Activated CD4-positive, alpha-beta T cell treated with anti-CD3 and anti-CD28 coated beads, Interleukin-2, Interleukin-4, amounts not matched to agents 100 ng/mL and 50 ng/mL, durations not matched to agents 16 hours and 8 hours (primary cell): Measurements from ENCODE around the gene ZNF221.

Experiments used
- DNase-seq: peaks from one replicate; pipeline ENCODE4 v3.0.0-alpha.2; 2020; ENCODE audit warnings: low spot score

The ZNF221 gene

GRCh38 chr19:43957891-43958290 lies 6.9 kb downstream of the ZNF221 start:
- no peak for DNase-seq

- no peak for DNase-seq
Observed at GRCh38 chr19:43960411-43960810, 9.4 kb downstream of the ZNF221 start.

- no peak for DNase-seq
Observed at GRCh38 chr19:43966079-43966694, 15.2 kb downstream of the ZNF221 start.

- no peak for DNase-seq
Observed at GRCh38 chr19:43976732-43977131, 25.7 kb downstream of the ZNF221 start.

GRCh38 chr19:43983544-43983911 lies 32.5 kb downstream of the ZNF221 start:
- DNase-seq = no peak

- DNase-seq = peak; percentile 79
Observed at GRCh38 chr19:43983912-43984686, 33.1 kb downstream of the ZNF221 start, which contains the start of gene ZNF155. TSS of gene ZNF155 (plus strand) at chr19:43984188. CDS start at chr19:43988544, 4,356 bp downstream.

GRCh38 chr19:43984687-43985000 lies 33.6 kb downstream of the ZNF221 start:
- DNase-seq = no peak

- no peak for DNase-seq
Observed at GRCh38 chr19:43997631-43998290, 46.7 kb downstream of the ZNF221 start.

GRCh38 chr19:44002212-44002565 lies 51.2 kb downstream of the ZNF221 start:
- no peak for DNase-seq

- peak; percentile 94 for DNase-seq
Observed at GRCh38 chr19:44002566-44003460, 51.8 kb downstream of the ZNF221 start, which contains the start of gene ZNF230. TSS of gene ZNF230 (plus strand) at chr19:44002957. CDS start at chr19:44007079, 4,122 bp downstream.

- peak; percentile 5 for DNase-seq
Observed at GRCh38 chr19:44003461-44004009, 52.5 kb downstream of the ZNF221 start.

- no peak for DNase-seq
Observed at GRCh38 chr19:44005973-44006372, 54.9 kb downstream of the ZNF221 start.

- DNase-seq = no peak
Observed at GRCh38 chr19:44007473-44007872, 56.4 kb downstream of the ZNF221 start.

- no peak for DNase-seq
Observed at GRCh38 chr19:44010468-44010867, 59.4 kb downstream of the ZNF221 start.
